GM18867 (cell line): ENCODE measurements around the gene LARP4B.
"Not testable (repeated sequence)": the region's sequence is repeated elsewhere in the genome, so short reads cannot be mapped to it uniquely, and the experiment has no call there.

Experiments
- ATAC-seq: cut with Tn5 transposase; IDR thresholded peaks from one replicate; pipeline ENCODE4 v1.9.1; 2021; ENCODE audit warnings: mild to moderate bottlenecking, moderate library complexity; ENCODE audit not compliant: unreplicated experiment

Gene LARP4B

GRCh38 chr10:774661-775244, 156.8 kb downstream of the LARP4B start:
- no peak for ATAC-seq

- no peak for ATAC-seq
These were observed 157.3 kb downstream of the LARP4B start for GRCh38 chr10:774223-774622.

- no peak for ATAC-seq
These were observed 157.8 kb downstream of the LARP4B start for GRCh38 chr10:773562-774161.

GRCh38 chr10:772227-772637, 159.3 kb downstream of the LARP4B start:
- ATAC-seq: no peak

- ATAC-seq: no peak
These were observed 159.9 kb downstream of the LARP4B start for GRCh38 chr10:771647-772046.

GRCh38 chr10:770975-771374, 160.5 kb downstream of the LARP4B start:
- no peak for ATAC-seq

GRCh38 chr10:770048-770712, 161.3 kb downstream of the LARP4B start:
- ATAC-seq: not testable (repeated sequence)

- no peak for ATAC-seq
These were observed 163.7 kb downstream of the LARP4B start for GRCh38 chr10:767794-768193.

GRCh38 chr10:767211-767610, 164.3 kb downstream of the LARP4B start:
- no peak for ATAC-seq

GRCh38 chr10:761376-761775, 170.1 kb downstream of the LARP4B start:
- ATAC-seq: no peak

- no peak for ATAC-seq
These were observed 170.9 kb downstream of the LARP4B start for GRCh38 chr10:760622-761021.

GRCh38 chr10:759898-760477, 171.5 kb downstream of the LARP4B start:
- no peak for ATAC-seq
